Kidney epithelial cell (primary cell): ENCODE measurements around the gene NEK1. TPM values are rescaled to one million over a fixed set of nuclear protein-coding genes. Genes with fewer than 3 reads are reported as not detected.

Experiments used
- DNase-seq: peaks from one replicate; pipeline ENCODE4 v3.0.0-alpha.2; 2010; ENCODE audit warnings: low read depth
- H3K27me3 ChIP-seq: 2 replicates; pipeline ENCODE4 v1.6.0; 2011; ENCODE audit warnings: low read length; ENCODE audit not compliant: control insufficient read depth, insufficient read depth
- H3K36me3 ChIP-seq: 2 replicates; pipeline ENCODE4 v1.5.1; 2011; ENCODE audit warnings: low read length; ENCODE audit not compliant: control insufficient read depth, insufficient read depth
- H3K4me3 ChIP-seq: 2 replicates; pipeline ENCODE4 v1.5.1; 2011; ENCODE audit warnings: low read depth, mild to moderate bottlenecking, control low read depth, low read length
- CTCF ChIP-seq: IDR thresholded peaks from 2 replicates; pipeline ENCODE4 v1.5.1; 2011; ENCODE audit warnings: mild to moderate bottlenecking, moderate library complexity, low read length, control low read depth, inconsistent platforms; ENCODE audit not compliant: insufficient read depth, poor library complexity, severe bottlenecking
- total RNA-seq: library from RNA; depleted of rRNA; stranded (reverse); fragments of >200 nt; gene quantifications from 2 replicates; pipeline ENCODE4 v1.2.3, GENCODE V29; 2015

NEK1 gene
- total RNA-seq, 1 donor from 2014 or later: 13.2 TPM

DNA sequence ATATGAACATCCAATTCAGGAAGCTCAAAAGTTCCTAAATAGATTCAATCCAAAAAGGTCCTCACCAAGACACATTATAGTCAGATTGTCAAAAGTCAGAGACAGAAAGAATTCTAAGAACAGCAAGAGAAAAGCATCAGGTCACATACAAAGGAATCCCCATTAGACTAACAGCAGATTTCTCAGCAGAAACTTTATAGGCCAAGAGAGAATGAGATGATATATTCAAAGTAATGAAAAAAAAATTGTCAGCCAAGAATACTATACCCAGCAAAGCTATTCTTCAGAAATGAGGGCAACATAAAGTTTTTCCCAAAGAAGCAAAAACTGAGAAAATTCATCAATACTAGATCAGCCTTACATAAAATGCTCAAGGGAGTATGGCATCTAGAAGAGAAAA is 235.0 kb downstream of the NEK1 start:
- Histone ChIP-seq H3K36me3 (no peaks in the 10 kb centered on the region), H3K27me3 (no peaks in the 10 kb centered on the region), H3K4me3 (no peak overlapping the region)
- no peak for TF ChIP-seq CTCF
- DNase-seq: no peak

DNA sequence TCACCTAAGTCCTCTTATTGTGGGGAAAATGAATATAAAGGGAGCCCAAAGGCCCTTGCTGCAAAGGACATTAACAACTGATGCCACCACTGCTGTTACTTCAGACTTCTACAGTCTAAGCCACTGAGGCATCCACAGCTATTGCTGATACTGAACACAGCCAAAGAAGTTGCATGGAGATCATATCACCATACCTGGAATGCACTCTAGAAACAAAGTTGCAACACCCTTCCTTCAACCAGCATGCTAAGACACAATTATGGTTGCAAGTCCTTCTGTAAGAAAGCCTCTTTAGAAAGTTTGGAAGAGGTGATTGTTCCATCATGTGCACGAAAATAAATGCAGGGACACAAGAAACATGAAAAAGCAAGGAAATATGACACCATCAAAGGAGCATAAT is 236.0 kb downstream of the NEK1 start:
- TF ChIP-seq CTCF: no peak
- H3K27me3 ChIP-seq: no peaks in the 10 kb centered on the region
- no peak overlapping the region for H3K4me3 ChIP-seq
- H3K36me3 ChIP-seq: no peaks in the 10 kb centered on the region
- no peak for DNase-seq

DNA sequence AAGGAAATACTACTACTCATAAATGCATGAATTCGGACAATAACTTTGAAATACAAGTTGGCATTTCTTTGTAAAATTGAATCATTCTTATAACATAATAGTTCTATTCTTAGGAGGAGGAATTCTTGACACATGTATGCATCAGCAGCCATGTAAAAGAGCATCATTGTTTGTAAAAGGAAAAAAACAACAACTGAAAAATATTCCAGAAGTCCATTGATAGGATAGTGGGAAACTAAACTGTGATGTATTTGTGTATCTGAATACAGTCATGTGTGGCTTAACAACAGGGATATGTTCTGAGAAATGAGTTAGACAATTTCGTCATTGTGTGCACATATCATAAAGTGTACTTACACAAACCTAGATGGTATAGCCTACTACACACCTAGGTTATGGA is 239.6 kb downstream of the NEK1 start:
- Histone ChIP-seq H3K27me3 (no peaks in the 10 kb centered on the region), H3K36me3 (no peaks in the 10 kb centered on the region), H3K4me3 (no peak overlapping the region)
- no peak for TF ChIP-seq CTCF
- DNase-seq: no peak

GRCh38 chr4:169369634-169370033 is 242.7 kb downstream of the NEK1 start:
- DNase-seq: no peak
- no peak for TF ChIP-seq CTCF
- Histone ChIP-seq H3K36me3 (no peaks in the 10 kb centered on the region), H3K27me3 (no peaks in the 10 kb centered on the region), H3K4me3 (no peak overlapping the region)

GRCh38 chr4:169367826-169368225 is 244.6 kb downstream of the NEK1 start:
- Histone ChIP-seq H3K4me3 (no peak overlapping the region), H3K36me3 (no peaks in the 10 kb centered on the region), H3K27me3 (no peaks in the 10 kb centered on the region)
- no peak for TF ChIP-seq CTCF
- no peak for DNase-seq

- DNase-seq: no peak
- no peak for TF ChIP-seq CTCF
- Histone ChIP-seq H3K4me3 (no peak overlapping the region), H3K27me3 (no peaks in the 10 kb centered on the region), H3K36me3 (no peaks in the 10 kb centered on the region)
Observed at GRCh38 chr4:169366821-169367220, 245.6 kb downstream of the NEK1 start.
